Vagina (tissue), 2 donors: ENCODE results near the gene KCTD16. TPM values are rescaled to one million over a fixed set of nuclear protein-coding genes. Genes with fewer than 3 reads are reported as not detected.

Experiments used
- DNase-seq, 2 donors: peaks; one replicate each; pipeline ENCODE4 v3.0.0-alpha.2; 2017; ENCODE audit errors: extremely low spot score in 2 of 2
- H3K27ac ChIP-seq: fragments of 200-600 bp; sonication (generic); one replicate; pipeline ENCODE4 v1.5.1; 2019
- H3K27me3 ChIP-seq: fragments of 200-600 bp; sonication (generic); one replicate; pipeline ENCODE4 v1.5.1; 2019
- H3K36me3 ChIP-seq, 2 donors: fragments of 200-600 bp; sonication (generic); one replicate each; pipeline ENCODE4 v1.5.1; 2017 to 2019
- H3K4me1 ChIP-seq: fragments of 200-600 bp; sonication (generic); one replicate; pipeline ENCODE4 v1.5.1; 2019
- H3K4me3 ChIP-seq, 2 donors: fragments of 200-600 bp; sonication (generic); 1 replicate in 1 of 2; 2 replicates in 1 of 2; pipeline ENCODE4 v1.5.1; 2016 to 2019
- H3K9me3 ChIP-seq: fragments of 200-600 bp; sonication (generic); one replicate; pipeline ENCODE4 v1.5.1; 2019
- CTCF ChIP-seq, 3 experiments: fragments of 450-650 bp in 2 of 3; fragments of 200-600 bp in 1 of 3; sonication (generic) in 1 of 3; IDR thresholded peaks; one replicate each; pipeline ENCODE4 v1.5.1; 2017 to 2019; ENCODE audit warnings: antibody characterized with exemption in 3 of 3, mild to moderate bottlenecking in 2 of 3, moderate library complexity in 2 of 3
- POLR2A ChIP-seq, 2 donors: fragments of 450-650 bp; IDR thresholded peaks; one replicate each; pipeline ENCODE4 v1.6.1; 2017; ENCODE audit warnings: antibody characterized with exemption in 2 of 2, mild to moderate bottlenecking in 2 of 2, moderate library complexity in 2 of 2
- POLR2AphosphoS5 ChIP-seq, 2 donors: sonication (generic); formaldehyde crosslinking; IDR thresholded peaks; one replicate each; pipeline ENCODE4 v1.9.0; 2017; ENCODE audit warnings: antibody characterized with exemption in 2 of 2, mild to moderate bottlenecking in 2 of 2, low read depth in 1 of 2; ENCODE audit not compliant: insufficient read depth in 1 of 2
- intact Hi-C: fragments of 100-400 bp; cut with DNase I; formaldehyde crosslinking; loops from one replicate; pipeline ENCODE4 v1.15.1; 2023
- total RNA-seq: library from RNA; depleted of rRNA; stranded (reverse); fragments of >200 nt; gene quantifications from one replicate; pipeline ENCODE4 v1.2.3, GENCODE V29; 2016

The KCTD16 gene
- total RNA-seq, 1 donor from 2014 or later: 0.25 TPM

DNA sequence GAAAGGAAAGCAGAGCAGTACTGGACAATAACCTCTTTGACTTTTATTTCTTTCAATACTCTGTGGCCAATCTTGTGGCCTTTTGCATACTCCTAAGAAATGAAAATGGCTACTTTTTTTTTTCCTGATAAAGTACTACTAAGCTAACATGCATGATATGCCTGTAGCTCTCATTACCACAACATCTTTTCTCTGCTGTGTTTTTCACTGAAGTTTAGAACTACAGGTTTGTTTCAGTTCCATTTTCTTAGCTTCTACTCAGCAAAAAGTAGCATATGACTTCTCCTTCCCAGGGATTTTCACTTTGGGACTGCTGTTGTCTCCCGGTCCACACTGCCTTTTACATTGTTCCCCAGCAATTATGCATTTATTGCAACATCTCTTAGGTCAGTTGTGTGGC is 204.0 kb downstream of the KCTD16 start:
- no peaks in the 10 kb centered on the region for H3K4me1 ChIP-seq
- H3K9me3 ChIP-seq: no peaks in the 10 kb centered on the region
- no peak for DNase-seq
- H3K36me3 ChIP-seq: no peaks in the 10 kb centered on the region
- H3K27ac ChIP-seq: no peak overlapping the region
- H3K4me3 ChIP-seq: no peak overlapping the region
- TF ChIP-seq POLR2AphosphoS5 (IDR thresholded peaks at IDR 0.05; ENCODE audit: insufficient read depth in 1 of 2, low read depth in 1 of 2) (no peak), CTCF (IDR thresholded peaks at IDR 0.05) (no peak), POLR2A (IDR thresholded peaks at IDR 0.05) (no peak)
- H3K27me3 ChIP-seq: no peaks in the 10 kb centered on the region
- intact Hi-C loops: no loop called here

- intact Hi-C loops: no loop called here
- no peaks in the 10 kb centered on the region for H3K4me1 ChIP-seq
- H3K27ac ChIP-seq: no peak overlapping the region
- no peak for DNase-seq
- no peaks in the 10 kb centered on the region for H3K36me3 ChIP-seq
- H3K9me3 ChIP-seq: no peaks in the 10 kb centered on the region
- H3K27me3 ChIP-seq: no peaks in the 10 kb centered on the region
- H3K4me3 ChIP-seq: no peak overlapping the region
- TF ChIP-seq CTCF (IDR thresholded peaks at IDR 0.05) (no peak), POLR2AphosphoS5 (IDR thresholded peaks at IDR 0.05; ENCODE audit: insufficient read depth in 1 of 2, low read depth in 1 of 2) (no peak), POLR2A (IDR thresholded peaks at IDR 0.05) (no peak)
These were observed 206.5 kb downstream of the KCTD16 start for GRCh38 chr5:144377207-144377606.

DNA sequence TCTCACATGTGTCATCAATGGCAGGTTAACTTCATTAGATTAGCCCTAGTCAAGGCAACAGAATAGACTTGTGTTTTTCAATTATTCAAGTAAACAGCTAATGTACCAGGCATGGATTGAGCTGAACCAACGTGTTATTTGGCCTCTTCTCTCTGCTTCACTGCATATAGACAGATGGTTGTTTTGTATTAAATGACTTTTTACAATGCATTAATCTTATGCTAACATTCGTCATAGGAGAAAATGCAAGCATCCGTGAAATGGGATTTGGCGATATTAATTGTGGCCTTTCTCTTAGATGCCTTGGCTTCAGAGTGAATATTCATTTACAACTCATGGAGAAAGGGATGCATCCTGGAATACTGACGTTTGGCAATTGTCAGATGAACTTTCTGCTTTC is 208.0 kb downstream of the KCTD16 start:
- intact Hi-C loops: no loop called here

GRCh38 chr5:144385597-144385996 is 214.9 kb downstream of the KCTD16 start:
- Histone ChIP-seq H3K27ac (no peak overlapping the region), H3K4me1 (no peaks in the 10 kb centered on the region), H3K27me3 (no peaks in the 10 kb centered on the region), H3K9me3 (no peaks in the 10 kb centered on the region), H3K4me3 (no peak overlapping the region), H3K36me3 (no peaks in the 10 kb centered on the region)
- no peak for DNase-seq
- intact Hi-C loops: no loop called here
- TF ChIP-seq POLR2A (IDR thresholded peaks at IDR 0.05) (no peak), CTCF (IDR thresholded peaks at IDR 0.05) (no peak), POLR2AphosphoS5 (IDR thresholded peaks at IDR 0.05; ENCODE audit: insufficient read depth in 1 of 2, low read depth in 1 of 2) (no peak)

More for the DNA sequence above, 208.0 kb downstream of the KCTD16 start:
- no peak for TF ChIP-seq CTCF (IDR thresholded peaks at IDR 0.05)
- TF ChIP-seq POLR2AphosphoS5 (IDR thresholded peaks at IDR 0.05; ENCODE audit: insufficient read depth in 1 of 2, low read depth in 1 of 2): no peak
- TF ChIP-seq POLR2A (IDR thresholded peaks at IDR 0.05): no peak
- Histone ChIP-seq H3K4me3 (no peak overlapping the region), H3K27me3 (no peaks in the 10 kb centered on the region), H3K36me3 (no peaks in the 10 kb centered on the region), H3K4me1 (no peaks in the 10 kb centered on the region), H3K9me3 (no peaks in the 10 kb centered on the region), H3K27ac (no peak overlapping the region)
- no peak for DNase-seq

DNA sequence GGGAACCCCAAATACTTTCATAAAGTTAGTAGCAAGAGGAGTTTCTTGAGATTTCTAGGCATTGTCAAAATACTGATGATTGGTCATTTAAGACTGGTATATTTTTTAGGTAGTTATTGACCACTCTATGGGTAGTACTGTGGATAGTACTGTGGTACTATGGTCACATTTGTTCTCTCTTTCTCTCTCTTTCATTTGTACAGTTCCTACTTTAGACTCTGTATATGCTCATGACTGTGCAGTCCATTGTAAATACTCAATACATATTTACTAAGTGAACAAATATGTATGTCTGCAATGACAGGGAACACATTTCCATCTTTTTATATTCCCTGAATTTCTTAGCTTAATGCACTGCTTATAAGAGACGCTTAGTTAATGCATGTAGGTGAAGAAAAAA is 215.6 kb downstream of the KCTD16 start:
- Histone ChIP-seq H3K27ac (no peak overlapping the region), H3K27me3 (no peaks in the 10 kb centered on the region), H3K36me3 (no peaks in the 10 kb centered on the region), H3K4me3 (no peak overlapping the region), H3K9me3 (no peaks in the 10 kb centered on the region), H3K4me1 (no peaks in the 10 kb centered on the region)
- no peak for DNase-seq
- TF ChIP-seq POLR2A (IDR thresholded peaks at IDR 0.05): no peak
- intact Hi-C loops: no loop called here

DNA sequence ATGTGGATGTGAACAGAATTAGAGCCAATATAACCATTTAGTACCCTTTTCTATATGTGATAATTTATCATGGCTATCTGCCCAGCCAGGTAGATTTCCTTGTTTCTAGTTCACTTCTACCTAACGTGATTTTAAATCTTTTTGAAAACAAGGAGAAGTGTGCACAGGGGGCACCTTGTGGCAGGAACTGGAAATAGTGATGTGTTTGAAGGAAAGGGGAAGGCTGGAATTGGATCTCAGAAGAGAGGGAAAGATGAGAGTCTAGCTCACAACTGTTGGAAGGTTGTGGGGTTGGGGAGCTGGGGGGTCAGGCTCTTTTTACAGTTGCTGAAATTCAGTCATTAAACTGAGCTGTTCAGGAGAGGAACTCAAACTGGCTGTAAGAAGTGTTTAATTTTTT is 219.5 kb downstream of the KCTD16 start:
- Histone ChIP-seq H3K4me3 (no peak overlapping the region), H3K9me3 (no peaks in the 10 kb centered on the region), H3K27ac (no peak overlapping the region), H3K36me3 (no peaks in the 10 kb centered on the region), H3K27me3 (no peaks in the 10 kb centered on the region), H3K4me1 (no peaks in the 10 kb centered on the region)
- DNase-seq: no peak
- intact Hi-C loops: no loop called here
- TF ChIP-seq POLR2AphosphoS5 (IDR thresholded peaks at IDR 0.05; ENCODE audit: insufficient read depth in 1 of 2, low read depth in 1 of 2): no peak
- no peak for TF ChIP-seq CTCF (IDR thresholded peaks at IDR 0.05)
- no peak for TF ChIP-seq POLR2A (IDR thresholded peaks at IDR 0.05)
